HUES6 (cell line): Measurements from ENCODE around the gene CUL2.

Experiments
- H3K27ac ChIP-seq: 2 replicates; pipeline ENCODE4 v1.7.0; 2013; ENCODE audit warnings: low read depth, mild to moderate bottlenecking, low read length, inconsistent platforms
- H3K27me3 ChIP-seq: 2 replicates; pipeline ENCODE4 v1.6.1; 2013; ENCODE audit warnings: low read length; ENCODE audit not compliant: control insufficient read depth, insufficient read depth
- H3K36me3 ChIP-seq: 2 replicates; pipeline ENCODE4 v1.6.1; 2013; ENCODE audit warnings: low read length; ENCODE audit not compliant: control insufficient read depth, insufficient read depth
- H3K4me1 ChIP-seq: 2 replicates; pipeline ENCODE4 v1.6.1; 2013; ENCODE audit warnings: low read length; ENCODE audit not compliant: control insufficient read depth, insufficient read depth
- H3K4me3 ChIP-seq: 2 replicates; pipeline ENCODE4 v1.5.1; 2013; ENCODE audit warnings: low read depth, low read length
- H3K9ac ChIP-seq: one replicate; pipeline ENCODE4 v1.6.1; 2013; ENCODE audit warnings: mild to moderate bottlenecking, low read length
- H3K9me3 ChIP-seq: 2 replicates; pipeline ENCODE4 v1.6.1; 2013; ENCODE audit warnings: low read depth, low read length; ENCODE audit not compliant: control insufficient read depth, insufficient read depth

CUL2 gene

DNA sequence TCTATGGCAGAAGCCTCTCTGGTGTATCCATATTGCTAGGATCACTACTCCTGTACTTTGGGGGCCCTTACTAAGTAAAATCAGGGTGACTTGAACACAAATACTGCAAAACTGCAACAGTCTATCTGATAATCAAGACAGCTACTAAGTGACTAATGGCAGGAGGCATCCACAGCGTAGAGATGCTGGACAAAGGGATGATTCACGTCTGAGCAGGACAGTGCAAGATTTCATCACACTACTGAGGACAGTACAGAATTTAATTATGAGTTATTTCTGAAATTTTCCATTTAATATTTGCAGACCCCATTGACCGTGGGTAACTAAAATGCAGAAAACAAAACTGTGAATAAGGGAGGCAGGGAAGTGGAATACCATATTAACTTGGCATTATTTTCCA is 10.4 kb downstream of the CUL2 start:
- Histone ChIP-seq H3K9ac (no peak overlapping the region), H3K27me3 (no peaks in the 10 kb centered on the region), H3K4me3 (no peak overlapping the region), H3K27ac (no peak overlapping the region), H3K36me3 (no peaks in the 10 kb centered on the region), H3K9me3 (peaks cover 7% of the 10 kb centered on the region; the same call in 1 of the 2 replicates), H3K4me1 (no peaks in the 10 kb centered on the region)

DNA sequence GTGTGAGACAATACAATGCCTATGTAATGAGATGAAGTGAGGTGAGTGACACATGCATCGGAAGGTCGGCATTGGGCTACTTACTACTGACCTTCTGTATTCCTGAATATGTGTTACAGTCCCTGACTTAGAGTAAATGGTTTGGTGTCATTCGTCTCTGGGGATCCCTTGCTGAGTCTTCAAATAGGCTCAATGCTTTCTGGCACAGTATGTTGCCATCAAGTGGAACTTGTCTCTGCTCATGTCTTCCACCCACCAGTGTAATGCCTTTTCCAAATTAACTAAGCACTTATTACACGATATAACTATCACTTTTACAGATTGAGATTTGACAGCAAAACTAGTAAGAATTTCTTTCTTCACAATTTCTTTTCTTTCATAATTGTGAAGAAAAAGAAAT is 10.9 kb downstream of the CUL2 start:
- Histone ChIP-seq H3K4me3 (no peak overlapping the region), H3K36me3 (no peaks in the 10 kb centered on the region), H3K9ac (no peak overlapping the region), H3K27me3 (no peaks in the 10 kb centered on the region), H3K9me3 (peaks cover 7% of the 10 kb centered on the region; the same call in 1 of the 2 replicates), H3K27ac (no peak overlapping the region), H3K4me1 (no peaks in the 10 kb centered on the region)

DNA sequence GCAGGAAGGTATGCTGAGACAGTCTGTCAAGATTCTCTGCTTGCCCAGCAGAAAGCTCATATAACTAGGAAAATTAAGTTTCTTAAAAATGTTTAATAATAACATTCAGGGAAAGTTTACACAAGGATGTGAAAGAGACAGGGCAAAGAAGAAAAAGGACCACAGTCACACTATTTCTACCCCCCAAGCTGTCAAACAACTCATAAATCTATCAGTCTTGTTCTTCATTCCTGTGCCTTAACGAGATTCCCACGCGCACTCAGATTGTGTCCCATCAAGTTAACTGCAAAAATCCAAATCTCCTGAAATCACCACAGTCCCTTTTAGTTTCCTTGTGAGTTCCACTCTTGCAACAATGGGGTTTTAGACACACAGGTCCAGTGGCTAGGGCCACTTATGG is 14.9 kb downstream of the CUL2 start:
- Histone ChIP-seq H3K9ac (no peak overlapping the region), H3K27ac (no peak overlapping the region), H3K36me3 (peaks cover 6% of the 10 kb centered on the region), H3K27me3 (no peaks in the 10 kb centered on the region), H3K4me1 (no peaks in the 10 kb centered on the region), H3K9me3 (no peaks in the 10 kb centered on the region), H3K4me3 (no peak overlapping the region)

- no peak overlapping the region for H3K9ac ChIP-seq
- H3K27ac ChIP-seq = no peak overlapping the region
- H3K9me3 ChIP-seq = no peaks in the 10 kb centered on the region
- no peaks in the 10 kb centered on the region for H3K27me3 ChIP-seq
- peaks cover 6% of the 10 kb centered on the region for H3K36me3 ChIP-seq
- H3K4me1 ChIP-seq = no peaks in the 10 kb centered on the region
- no peak overlapping the region for H3K4me3 ChIP-seq
Observed at GRCh38 chr10:35074266-35074665, 15.9 kb downstream of the CUL2 start.

DNA sequence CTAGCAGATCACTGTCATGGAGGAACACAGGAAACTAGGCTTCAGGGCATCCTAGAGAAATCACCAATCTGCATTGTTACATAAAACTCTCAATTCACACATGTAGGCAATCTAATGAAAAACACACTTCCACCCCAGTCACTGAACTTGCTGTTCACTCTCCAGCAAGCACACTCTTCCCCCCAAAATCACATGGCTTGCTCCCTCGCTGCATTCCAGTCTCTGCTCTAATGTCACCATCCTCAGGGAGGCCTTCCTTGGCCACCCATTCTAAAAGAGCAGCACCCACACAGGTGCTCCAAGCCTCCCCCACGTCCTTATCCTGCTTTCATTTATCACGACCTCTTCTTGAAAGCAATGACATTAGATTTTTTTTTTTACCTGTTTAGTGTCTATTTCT is 19.6 kb downstream of the CUL2 start:
- peaks cover 13% of the 10 kb centered on the region for H3K36me3 ChIP-seq
- H3K27me3 ChIP-seq = no peaks in the 10 kb centered on the region
- no peak overlapping the region for H3K4me3 ChIP-seq
- H3K27ac ChIP-seq = no peak overlapping the region
- H3K9me3 ChIP-seq = no peaks in the 10 kb centered on the region
- no peaks in the 10 kb centered on the region for H3K4me1 ChIP-seq
- H3K9ac ChIP-seq = no peak overlapping the region

DNA sequence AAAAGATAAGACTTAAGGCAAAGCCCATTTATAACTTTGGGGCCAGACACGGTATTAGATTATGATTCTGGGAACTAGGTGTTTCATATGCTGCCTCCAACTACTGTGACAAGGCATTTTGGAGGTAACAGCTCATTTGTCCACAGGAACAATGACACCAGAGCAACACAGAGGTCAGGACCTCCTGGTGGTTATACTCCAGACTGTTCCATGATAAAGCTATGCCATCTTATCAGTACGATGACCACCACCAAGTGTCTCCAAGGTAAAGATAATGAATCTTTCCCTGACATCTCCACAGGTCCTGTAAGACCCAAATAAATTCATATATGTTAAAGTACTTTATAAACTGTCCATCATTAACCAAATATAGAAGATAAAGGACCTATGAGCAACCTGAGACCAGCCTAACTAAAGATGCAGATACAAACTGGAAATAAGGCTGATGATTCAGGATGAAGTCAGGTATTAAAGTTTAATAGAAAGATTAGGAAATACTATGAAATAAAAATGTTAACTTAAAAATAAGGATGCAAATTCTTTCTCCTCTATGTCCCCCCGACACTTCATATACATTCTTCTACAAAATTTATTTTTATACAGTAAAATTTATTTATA is 26.2 kb downstream of the CUL2 start:
- Histone ChIP-seq H3K4me1 (peaks cover 7% of the 10 kb centered on the region), H3K27ac (no peak overlapping the region), H3K9ac (no peak overlapping the region), H3K27me3 (no peaks in the 10 kb centered on the region), H3K36me3 (peaks cover 29% of the 10 kb centered on the region), H3K4me3 (no peak overlapping the region), H3K9me3 (no peaks in the 10 kb centered on the region)

GRCh38 chr10:35059481-35059880 is 30.7 kb downstream of the CUL2 start:
- H3K36me3 ChIP-seq = peaks cover 28% of the 10 kb centered on the region
- H3K4me3 ChIP-seq = no peak overlapping the region

DNA sequence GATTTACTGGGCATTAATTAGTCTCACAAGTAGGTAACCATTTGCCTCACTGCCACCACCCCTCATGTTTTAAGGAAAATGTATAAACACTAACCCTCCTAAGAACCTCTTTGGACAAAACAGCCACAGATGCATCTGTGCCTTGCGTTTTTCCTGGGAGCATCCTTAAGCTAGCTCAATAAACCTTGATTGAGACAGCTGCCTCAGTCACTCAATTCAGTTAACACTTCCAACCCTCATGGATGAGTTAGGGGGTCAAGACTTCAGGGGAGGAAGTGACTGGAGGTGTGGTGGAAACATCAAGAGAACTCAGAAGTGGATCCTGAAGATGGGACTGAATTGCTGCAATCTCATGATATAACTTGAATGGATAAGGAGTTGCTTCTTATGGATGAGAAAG is 31.5 kb downstream of the CUL2 start:
- Histone ChIP-seq H3K4me3 (no peak overlapping the region), H3K27me3 (no peaks in the 10 kb centered on the region), H3K36me3 (peaks cover 36% of the 10 kb centered on the region), H3K4me1 (peaks cover 17% of the 10 kb centered on the region), H3K9me3 (no peaks in the 10 kb centered on the region), H3K9ac (peak overlapping the region; percentile 9), H3K27ac (0 out of 2 replicates have a peak overlapping the region, but pooled peaks have one; percentile 0)

More at GRCh38 chr10:35059481-35059880, 30.7 kb downstream of the CUL2 start:
- H3K4me1 ChIP-seq = peaks cover 17% of the 10 kb centered on the region
- H3K27me3 ChIP-seq = no peaks in the 10 kb centered on the region
- H3K27ac ChIP-seq = no peak overlapping the region
- H3K9me3 ChIP-seq = no peaks in the 10 kb centered on the region
- H3K9ac ChIP-seq = no peak overlapping the region

- H3K4me1 ChIP-seq = peaks cover 17% of the 10 kb centered on the region
- H3K4me3 ChIP-seq = no peak overlapping the region
- peaks cover 40% of the 10 kb centered on the region for H3K36me3 ChIP-seq
- H3K9ac ChIP-seq = no peak overlapping the region
- no peaks in the 10 kb centered on the region for H3K9me3 ChIP-seq
- H3K27me3 ChIP-seq = no peaks in the 10 kb centered on the region
- H3K27ac ChIP-seq = 0 out of 2 replicates have a peak overlapping the region, but pooled peaks have one; percentile 0
Observed at GRCh38 chr10:35058134-35058533, 32.0 kb downstream of the CUL2 start.

DNA sequence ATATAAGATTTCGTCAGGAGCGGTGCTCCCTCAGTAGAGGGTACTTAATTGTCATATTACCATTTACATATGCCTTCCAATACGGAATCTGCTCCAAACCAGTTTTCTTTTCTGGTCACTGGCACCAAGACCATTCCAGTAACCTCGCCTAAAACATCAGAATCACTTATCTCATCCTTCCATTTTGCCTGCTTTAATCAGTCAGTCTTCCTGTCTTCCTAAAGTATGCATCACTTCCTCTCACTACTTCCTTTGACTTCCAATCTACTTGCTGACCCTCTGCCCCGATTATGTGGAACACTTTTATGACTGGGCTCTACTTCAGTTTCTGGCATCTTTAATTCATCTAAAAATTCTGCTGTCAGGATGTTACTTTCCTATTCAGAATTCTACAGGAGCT is 33.5 kb downstream of the CUL2 start:
- H3K9ac ChIP-seq = no peak overlapping the region
- H3K27me3 ChIP-seq = no peaks in the 10 kb centered on the region
- H3K27ac ChIP-seq = no peak overlapping the region
- no peak overlapping the region for H3K4me3 ChIP-seq
- H3K9me3 ChIP-seq = no peaks in the 10 kb centered on the region
- peaks cover 39% of the 10 kb centered on the region for H3K36me3 ChIP-seq
- peaks cover 17% of the 10 kb centered on the region for H3K4me1 ChIP-seq

DNA sequence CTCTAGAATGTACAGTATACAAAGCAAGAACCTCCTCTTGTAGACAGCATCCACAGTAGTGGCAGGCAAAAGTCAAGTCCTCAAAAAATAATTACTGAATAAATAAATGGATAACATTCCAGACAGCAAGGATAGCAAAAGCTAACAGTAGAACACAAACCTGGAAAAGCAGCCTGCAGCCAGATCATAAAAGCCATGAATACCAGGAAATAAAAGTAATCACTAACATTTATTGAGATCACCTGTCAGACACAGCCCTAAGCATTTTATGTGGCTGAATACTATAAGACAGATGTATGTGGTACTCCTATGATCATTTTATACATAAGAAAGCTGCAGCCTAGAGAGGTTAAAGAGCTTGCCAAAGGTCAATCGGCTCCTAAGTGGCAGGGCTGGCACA is 34.0 kb downstream of the CUL2 start:
- H3K9ac ChIP-seq = no peak overlapping the region
- no peak overlapping the region for H3K4me3 ChIP-seq
- peaks cover 17% of the 10 kb centered on the region for H3K4me1 ChIP-seq
- H3K9me3 ChIP-seq = no peaks in the 10 kb centered on the region
- peaks cover 38% of the 10 kb centered on the region for H3K36me3 ChIP-seq
- no peaks in the 10 kb centered on the region for H3K27me3 ChIP-seq
- H3K27ac ChIP-seq = no peak overlapping the region
